ENCODE data around the gene EREG.

DNA sequence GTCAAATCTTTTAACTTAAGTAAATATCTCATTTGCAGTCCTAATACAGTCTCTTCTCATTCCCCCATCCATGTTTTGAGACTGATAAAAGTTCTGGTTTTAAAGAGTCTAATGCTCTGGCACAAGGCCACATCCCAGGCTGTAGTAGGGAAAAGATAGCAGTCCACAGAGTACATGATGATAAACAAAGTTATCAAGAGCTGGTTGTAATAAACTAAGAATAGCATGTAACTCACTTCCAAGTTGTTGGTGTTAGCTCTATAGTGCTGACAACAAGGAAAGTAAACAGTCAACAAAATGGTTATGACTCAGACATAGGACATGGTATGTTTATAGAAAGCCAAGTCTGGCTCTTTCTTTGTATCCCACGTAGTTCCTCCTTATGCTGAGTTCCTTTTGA is 58.2 kb downstream of the EREG start:
- TF ChIP-seq EZH2 (IDR thresholded peaks at IDR 0.05; ENCODE audit: low read length): no peak
- TF ChIP-seq, protein P1, sequence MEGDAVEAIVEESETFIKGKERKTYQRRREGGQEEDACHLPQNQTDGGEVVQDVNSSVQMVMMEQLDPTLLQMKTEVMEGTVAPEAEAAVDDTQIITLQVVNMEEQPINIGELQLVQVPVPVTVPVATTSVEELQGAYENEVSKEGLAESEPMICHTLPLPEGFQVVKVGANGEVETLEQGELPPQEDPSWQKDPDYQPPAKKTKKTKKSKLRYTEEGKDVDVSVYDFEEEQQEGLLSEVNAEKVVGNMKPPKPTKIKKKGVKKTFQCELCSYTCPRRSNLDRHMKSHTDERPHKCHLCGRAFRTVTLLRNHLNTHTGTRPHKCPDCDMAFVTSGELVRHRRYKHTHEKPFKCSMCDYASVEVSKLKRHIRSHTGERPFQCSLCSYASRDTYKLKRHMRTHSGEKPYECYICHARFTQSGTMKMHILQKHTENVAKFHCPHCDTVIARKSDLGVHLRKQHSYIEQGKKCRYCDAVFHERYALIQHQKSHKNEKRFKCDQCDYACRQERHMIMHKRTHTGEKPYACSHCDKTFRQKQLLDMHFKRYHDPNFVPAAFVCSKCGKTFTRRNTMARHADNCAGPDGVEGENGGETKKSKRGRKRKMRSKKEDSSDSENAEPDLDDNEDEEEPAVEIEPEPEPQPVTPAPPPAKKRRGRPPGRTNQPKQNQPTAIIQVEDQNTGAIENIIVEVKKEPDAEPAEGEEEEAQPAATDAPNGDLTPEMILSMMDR (optimal IDR thresholded peaks at IDR 0.05 in 1 of 3, IDR thresholded peaks at IDR 0.05 in 1 of 3, conservative IDR thresholded peaks at IDR 0.05 in 1 of 3; ENCODE audit: extremely low read depth in 1 of 3, insufficient read depth in 2 of 3, low read length in 3 of 3): no peak

Data from keratinocyte (primary cell).